PC-9 (cell line): Measurements from ENCODE around the gene TOM1L1. TPM values are rescaled to one million over a fixed set of nuclear protein-coding genes. Genes with fewer than 3 reads are reported as not detected.
A peak's percentile ranks its signal among the peaks of the same experiment; 100 is the strongest.

Source experiments
- BruUV-seq: library from RNA; stranded (reverse); fragments of 400-500 nt; replicated peaks from 2 replicates; lab custom pipeline; 2021; lab: Mats Ljungman, UMichigan
- CTCF ChIA-PET: fragments of 300-600 bp; sonication (Branson Sonifier 250); formaldehyde crosslinking; loops from one replicate; lab custom pipeline; 2022; ENCODE audit warnings: antibody characterized with exemption; lab: Charles Lee
- POLR2A ChIA-PET: fragments of 300-600 bp; sonication (Branson Sonifier 250); formaldehyde crosslinking; loops from one replicate; lab custom pipeline; 2022; ENCODE audit warnings: antibody characterized with exemption; ENCODE audit not compliant: unreplicated experiment; lab: Charles Lee
- DNase-seq, 2 experiments: peaks; one replicate each; pipeline versions ENCODE4 v3.0.0 to v3.0.0-alpha.2; 2015 to 2022; ENCODE audit warnings: mixed read lengths in 1 of 2
- H2AFZ ChIP-seq: fragments of 200-600 bp; sonication (generic); 2 replicates; pipeline ENCODE4 v1.8.1; 2017; ENCODE audit warnings: antibody characterized with exemption
- H3F3A ChIP-seq: fragments of 200-600 bp; sonication (generic); 2 replicates; pipeline ENCODE4 v1.8.1; 2017; ENCODE audit warnings: antibody characterized with exemption, mild to moderate bottlenecking, low read depth; ENCODE audit not compliant: insufficient read depth
- H3K27ac ChIP-seq: fragments of 200-600 bp; sonication (generic); 2 replicates; pipeline ENCODE4 v1.6.1; 2016; ENCODE audit warnings: mixed run types
- H3K27me3 ChIP-seq: fragments of 200-600 bp; sonication (generic); 2 replicates; pipeline ENCODE4 v1.6.1; 2016; ENCODE audit warnings: low read depth, mixed run types; ENCODE audit not compliant: insufficient read depth
- H3K36me3 ChIP-seq: fragments of 200-600 bp; sonication (generic); 2 replicates; pipeline ENCODE4 v1.6.1; 2016; ENCODE audit warnings: low read depth, mixed run types
- H3K4me1 ChIP-seq: fragments of 200-600 bp; sonication (generic); replicated peaks from 2 replicates; pipeline ENCODE4 v1.6.1; 2016; ENCODE audit warnings: mixed run types; ENCODE audit not compliant: insufficient read depth
- H3K4me2 ChIP-seq: fragments of 200-600 bp; sonication (generic); 2 replicates; pipeline ENCODE4 v1.6.1; 2017; ENCODE audit warnings: mixed run types
- H3K4me3 ChIP-seq: fragments of 200-600 bp; sonication (generic); 2 replicates; pipeline ENCODE4 v1.6.1; 2016; ENCODE audit warnings: mixed run types
- H3K79me2 ChIP-seq: fragments of 200-600 bp; sonication (generic); 2 replicates; pipeline ENCODE4 v1.6.1; 2017; ENCODE audit warnings: low read depth, mixed run types
- H3K9me2 ChIP-seq: fragments of 200-600 bp; sonication (generic); 2 replicates; pipeline ENCODE4 v1.8.1; 2017; ENCODE audit warnings: mild to moderate bottlenecking; ENCODE audit not compliant: insufficient read depth
- H3K9me3 ChIP-seq: fragments of 200-600 bp; sonication (generic); 2 replicates; pipeline ENCODE4 v1.8.1; 2016; ENCODE audit warnings: low read depth; ENCODE audit not compliant: insufficient read depth
- H4K20me1 ChIP-seq: fragments of 200-600 bp; sonication (generic); 2 replicates; pipeline ENCODE4 v1.8.1; 2017; ENCODE audit not compliant: insufficient read depth
- EZH2 ChIP-seq: fragments of 200-600 bp; sonication (generic); IDR thresholded peaks from 2 replicates; pipeline ENCODE4 v1.8.0; 2017; ENCODE audit warnings: antibody characterized with exemption, low read depth
- intact Hi-C: fragments of 100-400 bp; cut with micrococcal nuclease; formaldehyde crosslinking; loops from one replicate; pipeline ENCODE4 v1.10.0; 2022; ENCODE audit not compliant: unreplicated experiment
- total RNA-seq: library from RNA; stranded (reverse); gene quantifications from 2 replicates; pipeline ENCODE4 v1.2.3, GENCODE V29; 2021
- TF ChIP-seq, protein P1 (sequence below): fragments of 200-600 bp; sonication (generic); conservative IDR thresholded peaks from 2 replicates; pipeline ENCODE4 v1.6.1; 2017; ENCODE audit warnings: mixed run types, antibody characterized with exemption, mild to moderate bottlenecking, moderate library complexity

TOM1L1 gene
- total RNA-seq, 1 experiment from 2014 or later, result 46.8 TPM

DNA sequence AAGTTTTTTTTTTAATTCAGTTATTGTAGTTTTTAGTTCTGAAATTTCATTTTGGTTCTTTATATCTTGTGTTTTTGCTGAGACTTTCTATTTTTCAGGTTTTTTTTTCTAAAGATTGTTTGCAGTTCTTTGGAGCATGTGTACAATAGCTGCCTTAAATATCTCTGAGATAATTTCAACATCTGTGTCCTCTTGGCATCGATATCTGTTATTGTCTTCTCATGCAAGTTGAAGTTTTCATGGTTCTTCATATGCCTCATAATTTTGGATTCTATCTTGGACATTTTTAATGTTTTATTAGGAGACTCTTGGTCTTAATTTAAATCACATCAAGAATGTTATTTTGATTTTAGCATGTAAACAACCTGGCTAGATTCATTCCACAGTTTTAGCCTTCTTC, 45.0 kb downstream of the TOM1L1 start:
- Histone ChIP-seq H3K4me1 (peaks cover 29% of the 10 kb centered on the region), H3K79me2 (no peaks in the 10 kb centered on the region), H3K4me3 (no peak overlapping the region), H3K36me3 (peaks cover 43% of the 10 kb centered on the region), H3K9me2 (no peaks in the 10 kb centered on the region), H3F3A (peaks cover 28% of the 10 kb centered on the region), H3K27me3 (no peaks in the 10 kb centered on the region), H2AFZ (no peak overlapping the region), H4K20me1 (no peaks in the 10 kb centered on the region), H3K27ac (no peak overlapping the region), H3K9me3 (no peaks in the 10 kb centered on the region; the same call in 1 of the 2 replicates), H3K4me2 (no peak overlapping the region)
- ChIA-PET CTCF (no interaction called here), POLR2A (interaction anchor here (0.5 kb wide), 1 partner anchor 61 kb away, joined by 3 read pairs; no protein-coding TSS in a partner anchor)
- no peak for DNase-seq
- no TSS peak for BruUV-seq
- no peak for TF ChIP-seq EZH2
- TF ChIP-seq, protein P1, sequence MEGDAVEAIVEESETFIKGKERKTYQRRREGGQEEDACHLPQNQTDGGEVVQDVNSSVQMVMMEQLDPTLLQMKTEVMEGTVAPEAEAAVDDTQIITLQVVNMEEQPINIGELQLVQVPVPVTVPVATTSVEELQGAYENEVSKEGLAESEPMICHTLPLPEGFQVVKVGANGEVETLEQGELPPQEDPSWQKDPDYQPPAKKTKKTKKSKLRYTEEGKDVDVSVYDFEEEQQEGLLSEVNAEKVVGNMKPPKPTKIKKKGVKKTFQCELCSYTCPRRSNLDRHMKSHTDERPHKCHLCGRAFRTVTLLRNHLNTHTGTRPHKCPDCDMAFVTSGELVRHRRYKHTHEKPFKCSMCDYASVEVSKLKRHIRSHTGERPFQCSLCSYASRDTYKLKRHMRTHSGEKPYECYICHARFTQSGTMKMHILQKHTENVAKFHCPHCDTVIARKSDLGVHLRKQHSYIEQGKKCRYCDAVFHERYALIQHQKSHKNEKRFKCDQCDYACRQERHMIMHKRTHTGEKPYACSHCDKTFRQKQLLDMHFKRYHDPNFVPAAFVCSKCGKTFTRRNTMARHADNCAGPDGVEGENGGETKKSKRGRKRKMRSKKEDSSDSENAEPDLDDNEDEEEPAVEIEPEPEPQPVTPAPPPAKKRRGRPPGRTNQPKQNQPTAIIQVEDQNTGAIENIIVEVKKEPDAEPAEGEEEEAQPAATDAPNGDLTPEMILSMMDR, result no peak
- intact Hi-C loops, result no loop called here

DNA sequence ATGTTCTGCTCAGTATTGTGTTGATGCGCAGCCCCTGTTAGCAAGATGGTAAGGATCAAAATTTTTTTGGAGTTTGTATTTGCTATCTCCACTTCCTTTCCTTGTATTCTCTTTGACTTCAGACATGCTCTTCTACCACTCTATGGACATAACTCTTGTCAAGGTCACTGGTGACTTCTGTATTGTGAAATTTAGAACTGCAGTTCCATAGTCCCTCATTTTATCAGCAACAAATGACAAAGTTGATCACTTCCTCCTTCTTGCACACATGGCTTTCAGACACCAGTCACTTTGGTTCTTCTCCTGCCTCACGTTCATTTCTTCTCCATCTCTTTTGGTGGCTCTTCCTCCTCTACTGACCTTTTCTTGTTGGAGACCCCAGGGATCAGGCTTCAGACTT, 46.7 kb downstream of the TOM1L1 start:
- Histone ChIP-seq H3K4me3 (no peak overlapping the region), H4K20me1 (no peaks in the 10 kb centered on the region), H3K4me2 (peak overlapping the region; percentile 29), H3K36me3 (peaks cover 55% of the 10 kb centered on the region), H3K27me3 (no peaks in the 10 kb centered on the region), H2AFZ (no peak overlapping the region), H3K9me2 (no peaks in the 10 kb centered on the region), H3K4me1 (peaks cover 29% of the 10 kb centered on the region), H3K79me2 (no peaks in the 10 kb centered on the region), H3K27ac (peak overlapping the region; percentile 63), H3K9me3 (no peaks in the 10 kb centered on the region; the same call in 1 of the 2 replicates), H3F3A (peaks cover 28% of the 10 kb centered on the region)
- BruUV-seq, result no TSS peak
- CTCF ChIA-PET, result no interaction called here
- intact Hi-C loops, result no loop called here
- DNase-seq, result no peak
- no peak for TF ChIP-seq EZH2
- TF ChIP-seq, protein P1, result no peak
- POLR2A ChIA-PET, result no interaction called here

DNA sequence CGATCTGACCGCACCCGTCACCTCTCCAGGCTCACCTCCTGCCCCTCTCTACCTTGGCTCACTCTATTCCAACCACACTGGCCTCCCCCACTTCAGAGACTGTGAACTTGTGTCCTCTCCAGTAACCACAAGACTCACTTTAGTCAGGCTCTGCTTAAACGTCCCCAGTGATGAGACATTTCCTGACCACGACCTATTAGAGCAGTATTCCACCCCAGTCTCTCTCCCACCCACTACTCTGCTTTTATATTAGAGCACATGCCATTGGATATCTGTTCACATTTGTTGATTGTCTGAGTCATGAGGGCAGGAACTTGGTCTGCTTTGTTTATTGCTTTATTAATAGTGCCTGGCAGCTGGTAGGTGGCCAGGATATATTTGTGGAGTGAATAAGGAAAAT, 47.7 kb downstream of the TOM1L1 start:
- Histone ChIP-seq H3K27ac (peak overlapping the region; percentile 63), H2AFZ (no peak overlapping the region), H3K79me2 (no peaks in the 10 kb centered on the region), H3K36me3 (peaks cover 62% of the 10 kb centered on the region), H3K4me1 (peaks cover 29% of the 10 kb centered on the region), H3K9me3 (no peaks in the 10 kb centered on the region; the same call in 1 of the 2 replicates), H3K9me2 (no peaks in the 10 kb centered on the region), H4K20me1 (no peaks in the 10 kb centered on the region), H3K4me2 (no peak overlapping the region; the same call in 1 of the 2 replicates), H3K27me3 (no peaks in the 10 kb centered on the region), H3K4me3 (no peak overlapping the region), H3F3A (peaks cover 28% of the 10 kb centered on the region)
- DNase-seq, result peak; percentile 70 to 90
- ChIA-PET POLR2A (no interaction called here), CTCF (no interaction called here)
- TF ChIP-seq EZH2, result no peak
- TF ChIP-seq, protein P1, result no peak
- no TSS peak for BruUV-seq
- intact Hi-C loops, result no loop called here
